IPS-18a (cell line): ENCODE measurements around the gene ACOD1.
"Not testable (repeated sequence)": the region's sequence is repeated elsewhere in the genome, so short reads cannot be mapped to it uniquely, and the experiment has no call there.

Source experiments
- H3K27ac ChIP-seq: one replicate; pipeline ENCODE4 v1.5.1; 2013; ENCODE audit warnings: low read length
- H3K27me3 ChIP-seq: one replicate; pipeline ENCODE4 v1.6.1; 2013; ENCODE audit warnings: mild to moderate bottlenecking, low read length; ENCODE audit not compliant: control insufficient read depth, insufficient read depth
- H3K36me3 ChIP-seq: one replicate; pipeline ENCODE4 v1.6.1; 2013; ENCODE audit warnings: low read depth, low read length; ENCODE audit not compliant: control insufficient read depth
- H3K4me1 ChIP-seq: one replicate; pipeline ENCODE4 v1.6.1; 2013; ENCODE audit warnings: low read depth, low read length; ENCODE audit not compliant: control insufficient read depth
- H3K4me3 ChIP-seq: one replicate; pipeline ENCODE4 v1.5.1; 2013; ENCODE audit warnings: low read length
- H3K9ac ChIP-seq: one replicate; pipeline ENCODE4 v1.6.1; 2013; ENCODE audit warnings: mild to moderate bottlenecking, low read length, moderate library complexity
- H3K9me3 ChIP-seq: one replicate; pipeline ENCODE4 v1.6.1; 2013; ENCODE audit warnings: low read depth, low read length; ENCODE audit not compliant: control insufficient read depth

Gene ACOD1

GRCh38 chr13:76954538-76954937 lies 6.2 kb downstream of the ACOD1 start:
- no peak overlapping the region for H3K9ac ChIP-seq
- H3K4me1 ChIP-seq = no peaks in the 10 kb centered on the region
- no peak overlapping the region for H3K4me3 ChIP-seq
- H3K36me3 ChIP-seq = no peaks in the 10 kb centered on the region
- H3K9me3 ChIP-seq = peaks cover 5% of the 10 kb centered on the region
- H3K27ac ChIP-seq = no peak overlapping the region
- H3K27me3 ChIP-seq = no peaks in the 10 kb centered on the region

- no peaks in the 10 kb centered on the region for H3K4me1 ChIP-seq
- H3K27me3 ChIP-seq = no peaks in the 10 kb centered on the region
- H3K4me3 ChIP-seq = no peak overlapping the region
- peaks cover 5% of the 10 kb centered on the region for H3K9me3 ChIP-seq
- no peak overlapping the region for H3K9ac ChIP-seq
- no peak overlapping the region for H3K27ac ChIP-seq
- no peaks in the 10 kb centered on the region for H3K36me3 ChIP-seq
These were observed 6.9 kb downstream of the ACOD1 start for GRCh38 chr13:76955193-76955592.

- Histone ChIP-seq H3K27ac (no peak overlapping the region), H3K27me3 (no peaks in the 10 kb centered on the region), H3K4me3 (no peak overlapping the region), H3K36me3 (no peaks in the 10 kb centered on the region), H3K4me1 (no peaks in the 10 kb centered on the region), H3K9ac (no peak overlapping the region), H3K9me3 (peaks cover 5% of the 10 kb centered on the region)
These were observed 7.3 kb downstream of the ACOD1 start for GRCh38 chr13:76955661-76956060.

GRCh38 chr13:76958841-76959432 lies 10.6 kb downstream of the ACOD1 start:
- Histone ChIP-seq H3K4me1 (no peaks in the 10 kb centered on the region), H3K4me3 (no peak overlapping the region)

GRCh38 chr13:76959734-76960133 lies 11.4 kb downstream of the ACOD1 start:
- H3K27ac ChIP-seq, H3K4me1 ChIP-seq, H3K9me3 ChIP-seq, H3K9ac ChIP-seq, H3K4me3 ChIP-seq, H3K27me3 ChIP-seq, H3K36me3 ChIP-seq: not testable (repeated sequence)

More at GRCh38 chr13:76958841-76959432, 10.6 kb downstream of the ACOD1 start:
- H3K9me3 ChIP-seq = peaks cover 10% of the 10 kb centered on the region
- H3K27me3 ChIP-seq = no peaks in the 10 kb centered on the region
- H3K27ac ChIP-seq = no peak overlapping the region
- H3K9ac ChIP-seq = no peak overlapping the region
- H3K36me3 ChIP-seq = no peaks in the 10 kb centered on the region

GRCh38 chr13:76965759-76966421 lies 17.6 kb downstream of the ACOD1 start:
- H3K4me3 ChIP-seq = no peak overlapping the region
- H3K9ac ChIP-seq = no peak overlapping the region
- no peaks in the 10 kb centered on the region for H3K27me3 ChIP-seq
- H3K9me3 ChIP-seq = peaks cover 4% of the 10 kb centered on the region
- H3K27ac ChIP-seq = no peak overlapping the region
- no peaks in the 10 kb centered on the region for H3K4me1 ChIP-seq
- H3K36me3 ChIP-seq = no peaks in the 10 kb centered on the region

- no peaks in the 10 kb centered on the region for H3K4me1 ChIP-seq
These were observed 18.7 kb downstream of the ACOD1 start for GRCh38 chr13:76967031-76967430.

GRCh38 chr13:76968041-76968440 lies 19.7 kb downstream of the ACOD1 start:
- Histone ChIP-seq H3K4me1 (no peaks in the 10 kb centered on the region), H3K9me3 (no peaks in the 10 kb centered on the region), H3K27ac (no peak overlapping the region), H3K27me3 (no peaks in the 10 kb centered on the region), H3K36me3 (no peaks in the 10 kb centered on the region), H3K9ac (no peak overlapping the region), H3K4me3 (no peak overlapping the region)

More at GRCh38 chr13:76967031-76967430, 18.7 kb downstream of the ACOD1 start:
- no peak overlapping the region for H3K4me3 ChIP-seq
- no peak overlapping the region for H3K9ac ChIP-seq
- H3K27ac ChIP-seq = no peak overlapping the region
- no peaks in the 10 kb centered on the region for H3K27me3 ChIP-seq
- H3K36me3 ChIP-seq = no peaks in the 10 kb centered on the region
- no peaks in the 10 kb centered on the region for H3K9me3 ChIP-seq

- no peaks in the 10 kb centered on the region for H3K27me3 ChIP-seq
- H3K4me3 ChIP-seq = no peak overlapping the region
- no peak overlapping the region for H3K27ac ChIP-seq
- no peak overlapping the region for H3K9ac ChIP-seq
- no peaks in the 10 kb centered on the region for H3K4me1 ChIP-seq
- H3K9me3 ChIP-seq = no peaks in the 10 kb centered on the region
- no peaks in the 10 kb centered on the region for H3K36me3 ChIP-seq
These were observed 21.4 kb downstream of the ACOD1 start for GRCh38 chr13:76969488-76970365.

- H3K36me3 ChIP-seq = no peaks in the 10 kb centered on the region
- no peak overlapping the region for H3K27ac ChIP-seq
- H3K4me3 ChIP-seq = no peak overlapping the region
- no peak overlapping the region for H3K9ac ChIP-seq
- no peaks in the 10 kb centered on the region for H3K9me3 ChIP-seq
- no peaks in the 10 kb centered on the region for H3K4me1 ChIP-seq
- no peaks in the 10 kb centered on the region for H3K27me3 ChIP-seq
These were observed 22.9 kb downstream of the ACOD1 start for GRCh38 chr13:76971215-76971614.

- no peak overlapping the region for H3K9ac ChIP-seq
- no peak overlapping the region for H3K4me3 ChIP-seq
- H3K27me3 ChIP-seq = no peaks in the 10 kb centered on the region
- H3K4me1 ChIP-seq = no peaks in the 10 kb centered on the region
- no peak overlapping the region for H3K27ac ChIP-seq
- no peaks in the 10 kb centered on the region for H3K36me3 ChIP-seq
- no peaks in the 10 kb centered on the region for H3K9me3 ChIP-seq
These were observed 23.8 kb downstream of the ACOD1 start for GRCh38 chr13:76971851-76972829.
